ENCODE results near the gene MMADHC.

MMADHC gene

GRCh38 chr2:149544692-149545091 is 42.9 kb downstream of the MMADHC start:
- no peak for DNase-seq

- no peak for DNase-seq
Measured at GRCh38 chr2:149543845-149544244, 43.7 kb downstream of the MMADHC start.

GRCh38 chr2:149540138-149540537 is 47.4 kb downstream of the MMADHC start:
- no peak for DNase-seq

GRCh38 chr2:149538138-149538833 is 49.3 kb downstream of the MMADHC start:
- no peak for DNase-seq

- DNase-seq, result no peak
Measured at GRCh38 chr2:149537092-149537726, 50.4 kb downstream of the MMADHC start.

- DNase-seq, result no peak
Measured at GRCh38 chr2:149536649-149537048, 50.9 kb downstream of the MMADHC start.

GRCh38 chr2:149534674-149535073 is 52.9 kb downstream of the MMADHC start:
- DNase-seq, result no peak

- no peak for DNase-seq
Measured at GRCh38 chr2:149528983-149529382, 58.6 kb downstream of the MMADHC start.

GRCh38 chr2:149527998-149528755 is 59.4 kb downstream of the MMADHC start:
- DNase-seq, result no peak

GRCh38 chr2:149526689-149527088 is 60.9 kb downstream of the MMADHC start:
- no peak for DNase-seq

GRCh38 chr2:149525323-149525722 is 62.3 kb downstream of the MMADHC start:
- no peak for DNase-seq

All from AML-193 (cell line).